ENCODE results near the gene TFF3. TPM values are rescaled to one million over a fixed set of nuclear protein-coding genes. Genes with fewer than 3 reads are reported as not detected.

TFF3 gene
- total and polyA plus RNA-seq, 10 of the 15 experiments (the other 5 are each of a cell fraction or from before 2014, with no cell fraction given), result not detected

- Histone ChIP-seq H4K20me1 (ENCODE audit: control insufficient read depth, insufficient read depth) (no peaks in the 10 kb centered on the region), H3K27me3 (replicated peaks in 1 of 2; ENCODE audit: control insufficient read depth in 2 of 2, insufficient read depth in 2 of 2, low read length in 1 of 2) (no peaks in the 10 kb centered on the region), H2AFZ (ENCODE audit: control insufficient read depth, low read depth, low read length) (no peak overlapping the region), H3K9me3 (replicated peaks; ENCODE audit: control insufficient read depth, insufficient read depth, low read length) (no peaks in the 10 kb centered on the region), H3K9ac (ENCODE audit: control insufficient read depth, insufficient read depth, low read length) (no peak overlapping the region), H3K4me2 (ENCODE audit: control insufficient read depth, insufficient read depth) (no peak overlapping the region), H3K79me2 (ENCODE audit: control insufficient read depth, insufficient read depth, low read length) (no peaks in the 10 kb centered on the region), H3K36me3 (ENCODE audit: control insufficient read depth in 2 of 2, insufficient read depth in 2 of 2, low read length in 1 of 2) (no peaks in the 10 kb centered on the region), H3K27ac (ENCODE audit: control insufficient read depth, insufficient read depth) (no peak overlapping the region), H3K4me1 (ENCODE audit: control insufficient read depth, insufficient read depth, low read length) (no peaks in the 10 kb centered on the region), H3K4me3 (no peak overlapping the region)
- WGBS (ENCODE audit: insufficient coverage, insufficient replicate concordance, low lambda C conversion rate, missing lambda C conversion rate), result 66% methylated on average over 13 of the region's 13 CpGs
- no TSS peak for BruUV-seq (replicated peaks)
- TF ChIP-seq NBN (IDR thresholded peaks at IDR 0.05) (no peak), MXI1 (IDR thresholded peaks at IDR 0.05; ENCODE audit: low read depth, low read length) (no peak), SIX5 (IDR thresholded peaks at IDR 0.05; ENCODE audit: low read depth, low read length, severe bottlenecking) (no peak), CHD2 (IDR thresholded peaks at IDR 0.05; ENCODE audit: borderline replicate concordance, low read depth, low read length) (no peak), SUZ12 (IDR thresholded peaks at IDR 0.05; ENCODE audit: unreplicated experiment) (no peak), SUPT20H (IDR thresholded peaks at IDR 0.05; ENCODE audit: borderline replicate concordance, control insufficient read depth, low read depth, low read length) (no peak), USF1 (IDR thresholded peaks at IDR 0.05; ENCODE audit: borderline replicate concordance, extremely low read length, insufficient read depth, low read depth, low read length) (no peak)
- TF ChIP-seq, protein P1, sequence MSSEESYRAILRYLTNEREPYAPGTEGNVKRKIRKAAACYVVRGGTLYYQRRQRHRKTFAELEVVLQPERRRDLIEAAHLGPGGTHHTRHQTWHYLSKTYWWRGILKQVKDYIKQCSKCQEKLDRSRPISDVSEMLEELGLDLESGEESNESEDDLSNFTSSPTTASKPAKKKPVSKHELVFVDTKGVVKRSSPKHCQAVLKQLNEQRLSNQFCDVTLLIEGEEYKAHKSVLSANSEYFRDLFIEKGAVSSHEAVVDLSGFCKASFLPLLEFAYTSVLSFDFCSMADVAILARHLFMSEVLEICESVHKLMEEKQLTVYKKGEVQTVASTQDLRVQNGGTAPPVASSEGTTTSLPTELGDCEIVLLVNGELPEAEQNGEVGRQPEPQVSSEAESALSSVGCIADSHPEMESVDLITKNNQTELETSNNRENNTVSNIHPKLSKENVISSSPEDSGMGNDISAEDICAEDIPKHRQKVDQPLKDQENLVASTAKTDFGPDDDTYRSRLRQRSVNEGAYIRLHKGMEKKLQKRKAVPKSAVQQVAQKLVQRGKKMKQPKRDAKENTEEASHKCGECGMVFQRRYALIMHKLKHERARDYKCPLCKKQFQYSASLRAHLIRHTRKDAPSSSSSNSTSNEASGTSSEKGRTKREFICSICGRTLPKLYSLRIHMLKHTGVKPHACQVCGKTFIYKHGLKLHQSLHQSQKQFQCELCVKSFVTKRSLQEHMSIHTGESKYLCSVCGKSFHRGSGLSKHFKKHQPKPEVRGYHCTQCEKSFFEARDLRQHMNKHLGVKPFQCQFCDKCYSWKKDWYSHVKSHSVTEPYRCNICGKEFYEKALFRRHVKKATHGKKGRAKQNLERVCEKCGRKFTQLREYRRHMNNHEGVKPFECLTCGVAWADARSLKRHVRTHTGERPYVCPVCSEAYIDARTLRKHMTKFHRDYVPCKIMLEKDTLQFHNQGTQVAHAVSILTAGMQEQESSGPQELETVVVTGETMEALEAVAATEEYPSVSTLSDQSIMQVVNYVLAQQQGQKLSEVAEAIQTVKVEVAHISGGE (CRISPR knock-in tag; IDR thresholded peaks at IDR 0.05), result no peak
- TF ChIP-seq, protein P2, sequence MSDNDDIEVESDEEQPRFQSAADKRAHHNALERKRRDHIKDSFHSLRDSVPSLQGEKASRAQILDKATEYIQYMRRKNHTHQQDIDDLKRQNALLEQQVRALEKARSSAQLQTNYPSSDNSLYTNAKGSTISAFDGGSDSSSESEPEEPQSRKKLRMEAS (IDR thresholded peaks at IDR 0.05; ENCODE audit: low read depth, low read length), result no peak
- DNase-seq (ENCODE audit: low read depth, low spot score) (no peak), ATAC-seq (no peak), FAIRE-seq (no peak)
- in situ Hi-C loops (cut with MboI) (no loop called here), intact Hi-C loops (cut with micrococcal nuclease; ENCODE audit: unreplicated experiment) (no loop called here)
- ChIA-PET SMC1A (ENCODE audit: uncharacterized antibody, unreplicated experiment) (no interaction called here), RAD21 (ENCODE audit: unreplicated experiment) (interaction anchor here (0.7 to 1.8 kb wide), 2 partner anchors 10 to 17 kb away, joined by 3 to 6 read pairs; no protein-coding TSS in a partner anchor), POLR2A (interaction anchor here (0.6 kb wide), 1 partner anchor 22 kb away, joined by 3 read pairs; no protein-coding TSS in a partner anchor), CTCF (interaction anchor here (1.6 kb wide), 1 partner anchor 112 kb away, joined by 5 read pairs; no protein-coding TSS in a partner anchor)
Measured at GRCh38 chr21:42276076-42276475, 39.1 kb downstream of the TFF3 start.

Measured in GM12878 (cell line).